Measurements from ENCODE around the gene TEX38. TPM values are rescaled to one million over a fixed set of nuclear protein-coding genes. Genes with fewer than 3 reads are reported as not detected.

Gene TEX38
- total and polyA plus RNA-seq, 10 of the 15 experiments (the other 5 are each of a cell fraction or from before 2014, with no cell fraction given): 0.07 to 0.32 (median 0.15) TPM; not detected in 7

DNA sequence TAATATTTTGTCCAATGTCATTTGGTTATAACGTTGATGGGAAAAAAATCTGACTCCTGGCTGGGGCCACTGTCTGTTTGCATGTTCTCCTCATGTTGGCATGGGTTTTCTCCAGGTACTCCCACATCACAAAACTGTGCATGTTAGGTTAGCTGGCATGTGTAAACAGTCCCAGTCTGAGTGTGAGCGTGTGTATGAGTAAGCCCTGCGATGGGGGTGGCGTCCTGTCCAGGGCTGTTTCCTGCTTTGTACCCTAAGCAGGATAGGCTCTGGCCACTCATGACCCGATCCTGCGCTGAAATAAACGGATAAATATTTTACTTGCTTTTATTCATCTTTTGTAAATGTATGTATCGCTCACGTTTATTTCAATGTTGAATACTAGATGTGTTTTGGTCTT lies 33.8 kb downstream of the TEX38 start (continued):
- TF ChIP-seq BHLHE40 (IDR thresholded peaks at IDR 0.05; ENCODE audit: borderline replicate concordance in 1 of 2, low read depth in 2 of 2, low read length in 1 of 2): no peak
- TF ChIP-seq EGR1 (IDR thresholded peaks at IDR 0.05; ENCODE audit: borderline replicate concordance in 1 of 2, low read depth in 2 of 2, low read length in 2 of 2): no peak
- no peak for TF ChIP-seq ZNF384 (IDR thresholded peaks at IDR 0.05; ENCODE audit: borderline replicate concordance, low read depth, low read length)
- no peak for TF ChIP-seq KLF5 (IDR thresholded peaks at IDR 0.05; ENCODE audit: partially characterized antibody)
- TF ChIP-seq, protein P1, sequence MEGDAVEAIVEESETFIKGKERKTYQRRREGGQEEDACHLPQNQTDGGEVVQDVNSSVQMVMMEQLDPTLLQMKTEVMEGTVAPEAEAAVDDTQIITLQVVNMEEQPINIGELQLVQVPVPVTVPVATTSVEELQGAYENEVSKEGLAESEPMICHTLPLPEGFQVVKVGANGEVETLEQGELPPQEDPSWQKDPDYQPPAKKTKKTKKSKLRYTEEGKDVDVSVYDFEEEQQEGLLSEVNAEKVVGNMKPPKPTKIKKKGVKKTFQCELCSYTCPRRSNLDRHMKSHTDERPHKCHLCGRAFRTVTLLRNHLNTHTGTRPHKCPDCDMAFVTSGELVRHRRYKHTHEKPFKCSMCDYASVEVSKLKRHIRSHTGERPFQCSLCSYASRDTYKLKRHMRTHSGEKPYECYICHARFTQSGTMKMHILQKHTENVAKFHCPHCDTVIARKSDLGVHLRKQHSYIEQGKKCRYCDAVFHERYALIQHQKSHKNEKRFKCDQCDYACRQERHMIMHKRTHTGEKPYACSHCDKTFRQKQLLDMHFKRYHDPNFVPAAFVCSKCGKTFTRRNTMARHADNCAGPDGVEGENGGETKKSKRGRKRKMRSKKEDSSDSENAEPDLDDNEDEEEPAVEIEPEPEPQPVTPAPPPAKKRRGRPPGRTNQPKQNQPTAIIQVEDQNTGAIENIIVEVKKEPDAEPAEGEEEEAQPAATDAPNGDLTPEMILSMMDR (IDR thresholded peaks at IDR 0.05 in 2 of 3, conservative IDR thresholded peaks at IDR 0.05 in 1 of 3; ENCODE audit: control insufficient read depth in 2 of 3, extremely low read depth in 1 of 3, insufficient read depth in 1 of 3, low read depth in 3 of 3, low read length in 3 of 3): no peak
- TF ChIP-seq ZNF217 (IDR thresholded peaks at IDR 0.05): no peak

DNA sequence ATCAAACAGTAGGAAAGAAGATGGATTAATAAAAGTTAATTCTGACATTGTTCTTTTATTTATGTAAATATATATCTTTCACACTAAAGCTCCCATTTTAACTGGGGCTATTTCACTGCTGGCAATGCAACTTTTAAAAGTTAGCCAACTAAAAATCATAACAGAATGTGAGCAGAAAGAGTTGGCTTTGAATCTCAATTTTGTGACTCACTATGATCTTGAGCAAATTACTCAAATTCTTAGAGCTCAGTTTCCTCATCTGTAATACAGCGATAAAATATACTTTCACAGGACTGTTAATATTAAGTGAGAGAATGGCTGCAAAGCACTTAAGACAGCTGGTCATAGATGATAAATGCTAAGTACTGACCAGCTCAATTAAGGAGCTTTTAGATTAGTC lies 36.5 kb downstream of the TEX38 start:
- Histone ChIP-seq H3K36me3 (ENCODE audit: control insufficient read depth in 2 of 2, insufficient read depth in 2 of 2, low read length in 1 of 2) (peaks cover 7 to 15% of the 10 kb centered on the region in 2 experiments), H3K4me1 (ENCODE audit: control insufficient read depth, insufficient read depth, low read length) (no peaks in the 10 kb centered on the region), H3K4me3 (no peak overlapping the region), H3K9me3 (replicated peaks; ENCODE audit: control insufficient read depth, insufficient read depth, low read length) (no peaks in the 10 kb centered on the region), H3K4me2 (ENCODE audit: control insufficient read depth, insufficient read depth) (no peak overlapping the region), H3K9ac (ENCODE audit: control insufficient read depth, insufficient read depth, low read length) (no peak overlapping the region), H3K27me3 (replicated peaks in 1 of 2; ENCODE audit: control insufficient read depth in 2 of 2, insufficient read depth in 2 of 2, low read length in 1 of 2) (no peaks in the 10 kb centered on the region), H4K20me1 (ENCODE audit: control insufficient read depth, insufficient read depth) (no peaks in the 10 kb centered on the region), H3K79me2 (ENCODE audit: control insufficient read depth, insufficient read depth, low read length) (peaks cover 2% of the 10 kb centered on the region; the same call in 1 of the 2 replicates), H2AFZ (ENCODE audit: control insufficient read depth, low read depth, low read length) (no peak overlapping the region), H3K27ac (ENCODE audit: control insufficient read depth, insufficient read depth) (no peak overlapping the region)
- in situ Hi-C loops (cut with MboI): no loop called here
- TF ChIP-seq DPF2 (IDR thresholded peaks at IDR 0.05) (no peak), RELA (IDR thresholded peaks at IDR 0.05; ENCODE audit: borderline replicate concordance, partially characterized antibody) (no peak), MEF2A (IDR thresholded peaks at IDR 0.05; ENCODE audit: insufficient read depth, low read depth, low read length) (no peak), SIX5 (IDR thresholded peaks at IDR 0.05; ENCODE audit: low read depth, low read length, severe bottlenecking) (no peak), KAT2A (conservative IDR thresholded peaks at IDR 0.05; ENCODE audit: control insufficient read depth, low read depth, low read length) (no peak), MYC (IDR thresholded peaks at IDR 0.05; ENCODE audit: insufficient read depth, insufficient read length, insufficient replicate concordance, low read length, severe bottlenecking) (no peak)
- TF ChIP-seq, protein P2, sequence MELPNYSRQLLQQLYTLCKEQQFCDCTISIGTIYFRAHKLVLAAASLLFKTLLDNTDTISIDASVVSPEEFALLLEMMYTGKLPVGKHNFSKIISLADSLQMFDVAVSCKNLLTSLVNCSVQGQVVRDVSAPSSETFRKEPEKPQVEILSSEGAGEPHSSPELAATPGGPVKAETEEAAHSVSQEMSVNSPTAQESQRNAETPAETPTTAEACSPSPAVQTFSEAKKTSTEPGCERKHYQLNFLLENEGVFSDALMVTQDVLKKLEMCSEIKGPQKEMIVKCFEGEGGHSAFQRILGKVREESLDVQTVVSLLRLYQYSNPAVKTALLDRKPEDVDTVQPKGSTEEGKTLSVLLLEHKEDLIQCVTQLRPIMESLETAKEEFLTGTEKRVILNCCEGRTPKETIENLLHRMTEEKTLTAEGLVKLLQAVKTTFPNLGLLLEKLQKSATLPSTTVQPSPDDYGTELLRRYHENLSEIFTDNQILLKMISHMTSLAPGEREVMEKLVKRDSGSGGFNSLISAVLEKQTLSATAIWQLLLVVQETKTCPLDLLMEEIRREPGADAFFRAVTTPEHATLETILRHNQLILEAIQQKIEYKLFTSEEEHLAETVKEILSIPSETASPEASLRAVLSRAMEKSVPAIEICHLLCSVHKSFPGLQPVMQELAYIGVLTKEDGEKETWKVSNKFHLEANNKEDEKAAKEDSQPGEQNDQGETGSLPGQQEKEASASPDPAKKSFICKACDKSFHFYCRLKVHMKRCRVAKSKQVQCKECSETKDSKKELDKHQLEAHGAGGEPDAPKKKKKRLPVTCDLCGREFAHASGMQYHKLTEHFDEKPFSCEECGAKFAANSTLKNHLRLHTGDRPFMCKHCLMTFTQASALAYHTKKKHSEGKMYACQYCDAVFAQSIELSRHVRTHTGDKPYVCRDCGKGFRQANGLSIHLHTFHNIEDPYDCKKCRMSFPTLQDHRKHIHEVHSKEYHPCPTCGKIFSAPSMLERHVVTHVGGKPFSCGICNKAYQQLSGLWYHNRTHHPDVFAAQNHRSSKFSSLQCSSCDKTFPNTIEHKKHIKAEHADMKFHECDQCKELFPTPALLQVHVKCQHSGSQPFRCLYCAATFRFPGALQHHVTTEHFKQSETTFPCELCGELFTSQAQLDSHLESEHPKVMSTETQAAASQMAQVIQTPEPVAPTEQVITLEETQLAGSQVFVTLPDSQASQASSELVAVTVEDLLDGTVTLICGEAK (IDR thresholded peaks at IDR 0.05; ENCODE audit: borderline replicate concordance): no peak
- BruUV-seq (replicated peaks): no TSS peak
- RAD21 ChIA-PET (ENCODE audit: unreplicated experiment): no interaction called here
- DNase-seq (ENCODE audit: low read depth, low spot score) (no peak), ATAC-seq (no peak), FAIRE-seq (no peak)
- intact Hi-C loops (cut with micrococcal nuclease; ENCODE audit: unreplicated experiment): no loop called here
- SMC1A ChIA-PET (ENCODE audit: uncharacterized antibody, unreplicated experiment): interaction anchor here (1.7 kb wide), 1 partner anchor 12 kb away, joined by 5 read pairs; no protein-coding TSS in a partner anchor
- WGBS (ENCODE audit: insufficient coverage, insufficient replicate concordance, low lambda C conversion rate, missing lambda C conversion rate): 47% methylated on average over 1 of the region's 1 CpG
- POLR2A ChIA-PET: interaction anchor here (0.5 to 1.5 kb wide), 2 partner anchors 9 to 276 kb away, joined by 3 to 6 read pairs; no protein-coding TSS in a partner anchor
- CTCF ChIA-PET: interaction anchor here (0.9 to 1.8 kb wide), 3 partner anchors 10 to 40 kb away, joined by 3 to 6 read pairs (median 5); partner anchors contain the start of gene ATPAF1

All from GM12878 (cell line).